HG02610 (cell line): ENCODE results near the gene RNF121.

Experiments
- ATAC-seq: cut with Tn5 transposase; IDR thresholded peaks from one replicate; pipeline ENCODE4 v1.9.1; 2021; ENCODE audit warnings: mild to moderate bottlenecking, moderate library complexity; ENCODE audit not compliant: unreplicated experiment

The RNF121 gene

GRCh38 chr11:72003776-72004171 is 74.9 kb downstream of the RNF121 start:
- ATAC-seq: no peak

GRCh38 chr11:72004515-72005346 is 75.9 kb downstream of the RNF121 start:
- ATAC-seq: no peak

- no peak for ATAC-seq
Observed at GRCh38 chr11:72005347-72006260, 76.8 kb downstream of the RNF121 start.

GRCh38 chr11:72006309-72007088 is 77.7 kb downstream of the RNF121 start:
- no peak for ATAC-seq

- ATAC-seq: no peak
Observed at GRCh38 chr11:72007089-72007476, 78.2 kb downstream of the RNF121 start.

GRCh38 chr11:72007587-72007986 is 78.7 kb downstream of the RNF121 start:
- ATAC-seq: no peak

GRCh38 chr11:72008728-72009127 is 79.9 kb downstream of the RNF121 start:
- ATAC-seq: no peak

- ATAC-seq: no peak
Observed at GRCh38 chr11:72009156-72009555, 80.3 kb downstream of the RNF121 start.

- no peak for ATAC-seq
Observed at GRCh38 chr11:72010529-72011233, 81.8 kb downstream of the RNF121 start.

- ATAC-seq: no peak
Observed at GRCh38 chr11:72012091-72012630, 83.3 kb downstream of the RNF121 start.

- ATAC-seq: no peak
Observed at GRCh38 chr11:72012897-72013721, 84.3 kb downstream of the RNF121 start.

- no peak for ATAC-seq
Observed at GRCh38 chr11:72013765-72014711, 85.2 kb downstream of the RNF121 start.

- ATAC-seq: no peak
Observed at GRCh38 chr11:72014761-72015320, 86.0 kb downstream of the RNF121 start.

- no peak for ATAC-seq
Observed at GRCh38 chr11:72015511-72016061, 86.7 kb downstream of the RNF121 start.

- no peak for ATAC-seq
Observed at GRCh38 chr11:72018171-72018570, 89.3 kb downstream of the RNF121 start.

GRCh38 chr11:72023335-72023734 is 94.5 kb downstream of the RNF121 start:
- no peak for ATAC-seq

GRCh38 chr11:72024069-72024754 is 95.4 kb downstream of the RNF121 start:
- ATAC-seq: no peak
